Measurements from ENCODE around the gene CLOCK. TPM values are rescaled to one million over a fixed set of nuclear protein-coding genes. Genes with fewer than 3 reads are reported as not detected.

CLOCK gene
- total RNA-seq, 2 donors from 2014 or later: 19.5 to 25.4 TPM

- intact Hi-C loops (cut with DNase I): no loop called here
- no peaks in the 10 kb centered on the region for H3K27me3 ChIP-seq (replicated peaks; ENCODE audit: insufficient read depth)
- no peak overlapping the region for H3K4me3 ChIP-seq
- H3K36me3 ChIP-seq: no peaks in the 10 kb centered on the region
- H3K27ac ChIP-seq: no peak overlapping the region
- no peaks in the 10 kb centered on the region for H3K4me1 ChIP-seq (replicated peaks)
- no peak for TF ChIP-seq POLR2A (IDR thresholded peaks at IDR 0.05)
- TF ChIP-seq POLR2AphosphoS5 (IDR thresholded peaks at IDR 0.05): no peak
- TF ChIP-seq CTCF (IDR thresholded peaks at IDR 0.05): no peak
- no peak for DNase-seq (ENCODE audit: low spot score)
- no peaks in the 10 kb centered on the region for H3K9me3 ChIP-seq
- WGBS: 95% methylated on average over 3 of the region's 3 CpGs
Observed at GRCh38 chr4:55488716-55489115, 58.0 kb downstream of the CLOCK start.

GRCh38 chr4:55485821-55486220, 60.9 kb downstream of the CLOCK start:
- TF ChIP-seq CTCF (IDR thresholded peaks at IDR 0.05) (no peak), POLR2AphosphoS5 (IDR thresholded peaks at IDR 0.05) (no peak), POLR2A (IDR thresholded peaks at IDR 0.05) (no peak)
- Histone ChIP-seq H3K27me3 (replicated peaks; ENCODE audit: insufficient read depth) (no peaks in the 10 kb centered on the region), H3K4me3 (no peak overlapping the region), H3K36me3 (no peaks in the 10 kb centered on the region), H3K9me3 (no peaks in the 10 kb centered on the region), H3K27ac (no peak overlapping the region), H3K4me1 (replicated peaks) (no peaks in the 10 kb centered on the region)
- no peak for DNase-seq (ENCODE audit: low spot score)
- intact Hi-C loops (cut with DNase I): no loop called here
- WGBS: 97% methylated on average over 1 of the region's 1 CpG

- intact Hi-C loops (cut with DNase I): no loop called here
- no peaks in the 10 kb centered on the region for H3K4me1 ChIP-seq (replicated peaks)
- no peaks in the 10 kb centered on the region for H3K9me3 ChIP-seq
- H3K4me3 ChIP-seq: no peak overlapping the region
- H3K36me3 ChIP-seq: no peaks in the 10 kb centered on the region
- 79% methylated on average over 5 of the region's 5 CpGs for WGBS
- TF ChIP-seq POLR2A (IDR thresholded peaks at IDR 0.05) (no peak), CTCF (IDR thresholded peaks at IDR 0.05) (no peak), POLR2AphosphoS5 (IDR thresholded peaks at IDR 0.05) (no peak)
- no peak overlapping the region for H3K27ac ChIP-seq
- DNase-seq (ENCODE audit: low spot score): no peak
- no peaks in the 10 kb centered on the region for H3K27me3 ChIP-seq (replicated peaks; ENCODE audit: insufficient read depth)
Observed at GRCh38 chr4:55483315-55483714, 63.4 kb downstream of the CLOCK start.

GRCh38 chr4:55475394-55476243, 71.1 kb downstream of the CLOCK start:
- no peak for TF ChIP-seq POLR2AphosphoS5 (IDR thresholded peaks at IDR 0.05)
- no peak for TF ChIP-seq POLR2A (IDR thresholded peaks at IDR 0.05)
- H3K27ac ChIP-seq: no peak overlapping the region
- no peaks in the 10 kb centered on the region for H3K27me3 ChIP-seq (replicated peaks; ENCODE audit: insufficient read depth)
- WGBS: 84% methylated on average over 6 of the region's 6 CpGs
- intact Hi-C loops (cut with DNase I): no loop called here
- no peaks in the 10 kb centered on the region for H3K4me1 ChIP-seq (replicated peaks)
- H3K4me3 ChIP-seq: no peak overlapping the region
- no peak for DNase-seq (ENCODE audit: low spot score)
- no peaks in the 10 kb centered on the region for H3K9me3 ChIP-seq
- no peaks in the 10 kb centered on the region for H3K36me3 ChIP-seq

- no peak for TF ChIP-seq POLR2A (IDR thresholded peaks at IDR 0.05)
- TF ChIP-seq CTCF (IDR thresholded peaks at IDR 0.05): no peak
- no peak for TF ChIP-seq POLR2AphosphoS5 (IDR thresholded peaks at IDR 0.05)
- Histone ChIP-seq H3K27ac (no peak overlapping the region), H3K4me1 (replicated peaks) (no peaks in the 10 kb centered on the region), H3K27me3 (replicated peaks; ENCODE audit: insufficient read depth) (no peaks in the 10 kb centered on the region), H3K4me3 (no peak overlapping the region), H3K36me3 (no peaks in the 10 kb centered on the region), H3K9me3 (no peaks in the 10 kb centered on the region)
- WGBS: 97% methylated on average over 1 of the region's 1 CpG
- intact Hi-C loops (cut with DNase I): no loop called here
- no peak for DNase-seq (ENCODE audit: low spot score)
Observed at GRCh38 chr4:55469979-55470378, 76.7 kb downstream of the CLOCK start.

All from prostate gland (tissue), 2 donors.